ENCODE results near the gene PTGDS.
"Not testable (repeated sequence)": the region's sequence is repeated elsewhere in the genome, so short reads cannot be mapped to it uniquely, and the experiment has no call there.

The PTGDS gene

DNA sequence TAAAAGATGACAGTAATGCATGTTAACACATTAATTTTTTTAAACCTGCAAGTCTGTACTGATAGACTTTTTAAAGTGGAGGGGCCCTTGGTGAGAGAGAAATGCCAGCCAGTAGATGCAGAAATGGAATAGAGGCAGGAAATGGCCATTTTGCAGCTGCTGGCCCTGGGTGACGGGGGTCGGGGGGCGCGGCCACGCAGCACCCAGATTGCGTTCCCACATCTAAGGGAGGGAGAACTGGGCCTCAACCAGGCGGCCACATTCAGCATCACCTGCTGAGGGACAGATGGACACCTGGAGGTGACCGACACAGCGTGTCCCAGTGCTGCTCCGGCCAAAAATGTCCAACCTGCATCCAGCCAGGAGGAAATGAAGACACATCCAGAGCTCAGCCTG, 25.3 kb downstream of the PTGDS start:
- H3K36me3 ChIP-seq (ENCODE audit: control insufficient read depth, insufficient read depth, low read length), result no peaks in the 10 kb centered on the region
- H3K4me1 ChIP-seq (ENCODE audit: control insufficient read depth, insufficient read depth, low read length), result no peaks in the 10 kb centered on the region
- H3K27me3 ChIP-seq (ENCODE audit: control insufficient read depth, insufficient read depth, low read length), result no peaks in the 10 kb centered on the region
- H3K4me3 ChIP-seq (ENCODE audit: low read depth, low read length), result no peak overlapping the region
- H3K9me3 ChIP-seq (ENCODE audit: control insufficient read depth, insufficient read depth, low read length), result no peaks in the 10 kb centered on the region
- no peak overlapping the region for H3K9ac ChIP-seq (ENCODE audit: low read depth, low read length)

DNA sequence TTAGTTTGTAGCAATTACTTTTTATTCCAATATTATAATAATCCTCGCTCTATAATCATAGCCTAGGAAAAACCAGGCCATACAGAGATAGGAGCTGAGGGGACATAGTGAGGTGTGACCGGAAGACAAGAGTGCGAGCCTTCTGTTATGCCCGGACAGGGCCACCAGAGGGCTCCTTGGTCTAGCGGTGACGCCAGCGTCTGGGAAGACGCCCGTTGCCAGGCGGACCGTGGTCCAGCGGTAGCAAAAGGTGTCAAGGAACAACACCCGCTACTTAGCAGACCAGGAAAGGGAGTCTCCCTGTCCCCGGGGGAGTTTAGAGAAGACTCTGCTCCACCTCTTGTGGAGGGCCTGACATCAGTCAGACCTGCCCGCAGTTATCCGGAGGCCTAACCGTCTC, 27.0 kb downstream of the PTGDS start:
- not testable (repeated sequence) for H3K36me3 ChIP-seq (ENCODE audit: control insufficient read depth, insufficient read depth, low read length); H3K27me3 ChIP-seq (ENCODE audit: control insufficient read depth, insufficient read depth, low read length); H3K9ac ChIP-seq (ENCODE audit: low read depth, low read length); H3K4me3 ChIP-seq (ENCODE audit: low read depth, low read length); H3K4me1 ChIP-seq (ENCODE audit: control insufficient read depth, insufficient read depth, low read length); H3K9me3 ChIP-seq (ENCODE audit: control insufficient read depth, insufficient read depth, low read length)

DNA sequence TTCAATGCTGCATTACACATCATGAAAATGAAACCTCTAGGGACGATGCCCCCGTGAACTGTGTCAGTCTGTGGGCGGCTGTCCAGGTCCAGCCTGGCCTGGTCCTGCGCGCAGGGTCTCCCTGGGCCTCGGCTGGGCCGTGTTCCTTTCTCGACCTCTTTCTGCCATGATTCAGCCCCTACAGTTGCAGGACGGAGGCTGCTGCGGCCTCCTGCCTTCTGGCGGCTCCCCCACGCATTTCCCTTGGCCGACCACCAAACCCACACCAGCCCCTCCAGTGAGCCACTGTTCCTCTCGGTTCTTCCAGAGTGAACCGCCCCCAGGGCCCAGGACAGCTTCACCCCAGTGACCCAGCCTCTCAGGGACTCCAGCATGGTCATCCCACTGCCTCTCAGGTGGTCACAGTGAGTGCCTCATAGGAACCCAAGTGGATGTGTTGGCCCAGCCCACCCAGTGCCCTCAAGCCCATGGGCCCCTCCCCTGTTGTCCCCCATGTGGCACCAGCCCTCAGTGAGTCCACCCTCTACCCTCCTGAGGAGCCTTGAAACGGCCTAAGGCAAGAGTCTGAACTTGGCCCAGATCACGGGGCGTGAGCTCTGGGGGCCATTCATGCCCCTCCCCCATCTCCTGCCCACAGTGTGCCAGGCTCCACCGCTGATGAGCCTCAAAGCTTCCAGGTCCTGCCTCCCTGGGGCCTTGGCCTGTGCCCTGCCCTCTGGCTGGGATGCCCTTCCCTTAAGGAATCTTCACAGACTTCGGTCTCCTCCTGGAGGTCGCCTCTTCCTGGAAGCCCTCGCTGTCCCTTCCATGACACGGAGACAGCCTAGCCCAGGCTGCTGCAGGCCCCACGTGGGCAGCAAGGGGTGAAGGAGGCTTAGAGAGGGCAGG, 29.1 kb downstream of the PTGDS start:
- Histone ChIP-seq H3K9ac (ENCODE audit: low read depth, low read length) (no peak overlapping the region), H3K4me1 (ENCODE audit: control insufficient read depth, insufficient read depth, low read length) (no peaks in the 10 kb centered on the region), H3K9me3 (ENCODE audit: control insufficient read depth, insufficient read depth, low read length) (no peaks in the 10 kb centered on the region), H3K36me3 (ENCODE audit: control insufficient read depth, insufficient read depth, low read length) (peaks cover 3% of the 10 kb centered on the region), H3K4me3 (ENCODE audit: low read depth, low read length) (no peak overlapping the region), H3K27me3 (ENCODE audit: control insufficient read depth, insufficient read depth, low read length) (no peaks in the 10 kb centered on the region)

DNA sequence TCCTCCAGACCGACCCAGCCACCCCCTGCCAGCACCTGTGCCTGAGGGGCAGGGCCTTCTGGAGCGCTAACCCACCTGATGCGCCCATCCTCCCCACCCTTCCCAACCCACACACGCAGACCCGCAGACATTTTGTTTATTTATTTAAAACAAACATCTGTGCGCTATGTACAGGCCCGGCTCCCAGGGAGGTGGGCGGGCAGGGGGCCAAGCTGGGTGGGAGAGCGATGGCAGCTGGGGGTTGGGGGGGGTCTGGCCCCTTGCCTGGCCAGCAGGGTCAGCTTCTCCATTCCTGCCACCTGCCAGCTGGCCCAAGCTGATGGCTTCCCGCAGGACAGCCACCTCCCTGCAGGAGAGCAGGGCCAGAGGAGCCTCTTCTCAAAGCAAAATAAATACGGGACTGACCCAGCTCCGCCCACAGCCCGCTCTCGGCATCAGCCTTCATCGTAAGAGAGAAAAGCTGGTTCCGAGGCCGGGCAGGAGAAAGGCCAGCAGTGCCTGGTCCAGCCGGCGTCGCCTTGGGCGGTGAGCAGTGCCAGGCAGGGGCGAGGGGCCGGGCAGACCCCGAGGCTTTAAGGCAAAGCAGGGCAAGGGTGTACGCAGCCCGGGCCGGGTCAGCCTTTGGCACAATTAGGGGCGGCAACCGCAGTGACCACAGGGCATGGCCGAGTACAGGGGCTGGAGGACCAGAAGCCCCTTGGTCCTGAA, 30.0 kb downstream of the PTGDS start:
- H3K4me3 ChIP-seq (ENCODE audit: low read depth, low read length), result no peak overlapping the region
- H3K36me3 ChIP-seq (ENCODE audit: control insufficient read depth, insufficient read depth, low read length), result peaks cover 6% of the 10 kb centered on the region
- no peaks in the 10 kb centered on the region for H3K4me1 ChIP-seq (ENCODE audit: control insufficient read depth, insufficient read depth, low read length)
- no peak overlapping the region for H3K9ac ChIP-seq (ENCODE audit: low read depth, low read length)
- H3K9me3 ChIP-seq (ENCODE audit: control insufficient read depth, insufficient read depth, low read length), result no peaks in the 10 kb centered on the region
- no peaks in the 10 kb centered on the region for H3K27me3 ChIP-seq (ENCODE audit: control insufficient read depth, insufficient read depth, low read length)

DNA sequence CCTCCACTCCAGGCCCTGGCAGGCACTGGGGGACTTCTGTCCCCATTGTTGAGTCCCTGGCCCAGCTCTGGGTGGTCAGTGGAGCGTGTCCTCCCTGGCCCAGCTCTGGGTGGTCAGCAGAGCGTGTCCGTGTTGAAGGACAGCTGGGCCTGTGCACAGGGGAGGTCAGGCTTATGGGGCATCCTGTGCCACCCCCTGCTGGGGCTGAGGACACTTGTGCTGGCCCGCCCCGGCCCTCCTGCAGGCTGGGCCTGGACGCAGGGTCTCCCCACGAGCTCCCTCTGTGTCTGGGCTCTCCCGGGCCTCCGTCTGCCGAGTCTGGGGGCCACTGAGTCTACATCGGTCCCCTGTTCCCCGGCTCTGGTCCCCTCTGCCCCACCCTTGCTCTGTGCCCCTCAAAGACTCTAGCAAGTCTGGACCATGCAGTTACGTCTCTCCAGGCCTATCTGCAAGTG, 30.5 kb downstream of the PTGDS start:
- H3K9me3 ChIP-seq (ENCODE audit: control insufficient read depth, insufficient read depth, low read length), result no peaks in the 10 kb centered on the region
- peaks cover 6% of the 10 kb centered on the region for H3K36me3 ChIP-seq (ENCODE audit: control insufficient read depth, insufficient read depth, low read length)
- H3K4me1 ChIP-seq (ENCODE audit: control insufficient read depth, insufficient read depth, low read length), result no peaks in the 10 kb centered on the region
- no peaks in the 10 kb centered on the region for H3K27me3 ChIP-seq (ENCODE audit: control insufficient read depth, insufficient read depth, low read length)
- H3K4me3 ChIP-seq (ENCODE audit: low read depth, low read length), result no peak overlapping the region
- H3K9ac ChIP-seq (ENCODE audit: low read depth, low read length), result no peak overlapping the region

DNA sequence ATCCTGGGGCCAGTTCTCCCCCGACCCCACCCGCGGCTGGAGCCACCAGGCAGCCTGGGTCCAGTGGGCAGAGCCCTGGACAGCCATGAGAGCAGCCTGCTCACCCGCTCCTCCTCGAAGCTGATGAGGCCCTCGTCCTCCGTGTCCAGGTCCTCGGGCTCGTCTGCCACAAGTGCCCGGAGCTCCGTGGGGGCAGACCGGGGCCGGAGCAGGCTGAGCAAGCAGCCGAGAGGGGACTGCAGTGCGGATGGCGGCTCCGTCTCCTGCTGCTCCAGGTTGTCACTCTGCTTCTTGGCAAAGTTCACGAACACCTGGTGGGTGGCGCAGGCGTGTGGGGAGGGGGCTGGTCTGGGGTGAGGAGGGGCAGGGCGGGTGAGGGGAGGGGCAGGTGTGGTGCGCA, 31.0 kb downstream of the PTGDS start:
- peaks cover 6% of the 10 kb centered on the region for H3K36me3 ChIP-seq (ENCODE audit: control insufficient read depth, insufficient read depth, low read length)
- H3K9ac ChIP-seq (ENCODE audit: low read depth, low read length), result no peak overlapping the region
- no peak overlapping the region for H3K4me3 ChIP-seq (ENCODE audit: low read depth, low read length)
- no peaks in the 10 kb centered on the region for H3K27me3 ChIP-seq (ENCODE audit: control insufficient read depth, insufficient read depth, low read length)
- no peaks in the 10 kb centered on the region for H3K9me3 ChIP-seq (ENCODE audit: control insufficient read depth, insufficient read depth, low read length)
- no peaks in the 10 kb centered on the region for H3K4me1 ChIP-seq (ENCODE audit: control insufficient read depth, insufficient read depth, low read length)

DNA sequence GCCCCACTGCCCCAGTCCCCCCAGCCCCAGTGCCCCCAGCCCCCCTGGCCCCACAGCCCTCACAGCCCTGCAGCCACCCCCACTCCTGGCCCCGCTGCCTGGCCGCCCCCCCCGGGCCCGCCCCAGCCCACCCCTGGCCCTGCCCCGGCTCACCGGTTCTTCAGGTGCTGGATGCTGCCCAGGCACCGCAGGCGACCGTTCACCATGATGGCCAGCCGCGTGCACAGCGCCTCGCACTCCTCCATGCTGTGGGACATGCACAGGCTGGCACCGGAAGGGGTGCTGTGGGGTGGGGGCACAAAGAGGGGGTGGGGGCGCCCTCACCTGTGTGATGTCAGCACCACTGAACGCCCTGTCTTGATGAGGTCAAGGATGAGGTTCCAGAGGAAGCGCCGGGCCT, 31.9 kb downstream of the PTGDS start:
- H3K9ac ChIP-seq (ENCODE audit: low read depth, low read length), result no peak overlapping the region
- H3K4me1 ChIP-seq (ENCODE audit: control insufficient read depth, insufficient read depth, low read length), result no peaks in the 10 kb centered on the region
- peaks cover 6% of the 10 kb centered on the region for H3K36me3 ChIP-seq (ENCODE audit: control insufficient read depth, insufficient read depth, low read length)
- no peaks in the 10 kb centered on the region for H3K27me3 ChIP-seq (ENCODE audit: control insufficient read depth, insufficient read depth, low read length)
- H3K9me3 ChIP-seq (ENCODE audit: control insufficient read depth, insufficient read depth, low read length), result no peaks in the 10 kb centered on the region
- no peak overlapping the region for H3K4me3 ChIP-seq (ENCODE audit: low read depth, low read length)

DNA sequence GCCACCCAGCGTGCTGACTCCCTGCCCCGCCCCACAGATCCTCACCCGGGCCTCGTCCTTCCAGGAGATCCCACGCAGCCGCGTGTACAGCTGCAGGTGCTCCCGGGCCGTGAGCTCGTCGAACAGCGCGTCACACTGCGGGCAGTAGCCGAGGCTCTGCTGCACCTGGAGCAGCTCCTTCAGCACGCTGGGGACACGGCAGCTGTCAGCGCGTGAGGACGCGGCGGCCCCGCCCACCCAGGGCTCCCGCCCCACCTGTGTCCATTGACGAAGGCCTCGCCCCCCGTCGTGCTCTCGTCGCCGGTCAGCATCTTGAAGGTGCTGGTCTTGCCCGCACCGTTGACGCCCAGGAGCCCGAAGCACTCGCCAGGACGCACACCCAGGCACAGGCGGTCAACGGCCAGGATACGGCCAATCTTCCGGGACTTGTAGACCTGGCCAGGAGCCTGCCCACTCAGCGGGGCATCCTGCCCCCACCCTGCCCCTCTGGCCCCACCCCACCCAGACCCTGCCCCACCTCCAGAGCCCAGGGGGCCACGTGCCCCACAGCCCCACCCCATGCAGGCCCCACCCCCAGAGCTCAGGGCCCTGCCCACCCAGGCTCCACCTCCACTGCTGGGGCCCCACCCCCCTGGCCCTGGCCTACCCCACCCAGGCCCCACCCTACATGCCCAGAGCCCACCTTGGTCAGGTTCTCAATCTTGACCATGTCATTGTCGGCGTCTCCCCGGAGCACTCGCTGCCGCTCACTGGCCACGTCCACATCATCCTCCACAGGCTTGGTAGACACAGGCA, 32.8 kb downstream of the PTGDS start:
- Histone ChIP-seq H3K27me3 (ENCODE audit: control insufficient read depth, insufficient read depth, low read length) (no peaks in the 10 kb centered on the region), H3K36me3 (ENCODE audit: control insufficient read depth, insufficient read depth, low read length) (peaks cover 6% of the 10 kb centered on the region), H3K4me1 (ENCODE audit: control insufficient read depth, insufficient read depth, low read length) (no peaks in the 10 kb centered on the region), H3K9ac (ENCODE audit: low read depth, low read length) (no peak overlapping the region), H3K9me3 (ENCODE audit: control insufficient read depth, insufficient read depth, low read length) (no peaks in the 10 kb centered on the region), H3K4me3 (ENCODE audit: low read depth, low read length) (no peak overlapping the region)

DNA sequence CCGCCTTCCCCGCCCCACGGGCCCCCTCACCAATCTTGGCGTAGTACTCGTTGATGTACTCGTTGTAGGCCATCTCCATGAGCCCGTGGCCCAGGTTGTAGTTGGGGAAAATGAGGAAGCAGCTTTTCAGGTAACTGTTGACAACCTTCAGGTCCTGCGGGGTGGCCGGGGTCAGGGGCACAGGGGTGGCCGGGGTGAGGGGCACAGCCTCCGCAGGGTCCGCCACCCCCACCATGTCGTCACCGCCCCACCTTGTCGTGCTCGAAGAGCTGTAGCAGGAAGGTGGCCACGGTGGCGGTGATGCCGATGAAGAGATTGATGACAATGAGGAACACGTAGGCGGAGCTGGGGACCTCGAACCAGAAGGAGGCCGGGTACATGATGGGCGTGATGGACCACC, 33.9 kb downstream of the PTGDS start:
- no peak overlapping the region for H3K4me3 ChIP-seq (ENCODE audit: low read depth, low read length)
- H3K36me3 ChIP-seq (ENCODE audit: control insufficient read depth, insufficient read depth, low read length), result peaks cover 6% of the 10 kb centered on the region
- H3K9ac ChIP-seq (ENCODE audit: low read depth, low read length), result no peak overlapping the region
- H3K4me1 ChIP-seq (ENCODE audit: control insufficient read depth, insufficient read depth, low read length), result no peaks in the 10 kb centered on the region
- H3K9me3 ChIP-seq (ENCODE audit: control insufficient read depth, insufficient read depth, low read length), result no peaks in the 10 kb centered on the region
- no peaks in the 10 kb centered on the region for H3K27me3 ChIP-seq (ENCODE audit: control insufficient read depth, insufficient read depth, low read length)

DNA sequence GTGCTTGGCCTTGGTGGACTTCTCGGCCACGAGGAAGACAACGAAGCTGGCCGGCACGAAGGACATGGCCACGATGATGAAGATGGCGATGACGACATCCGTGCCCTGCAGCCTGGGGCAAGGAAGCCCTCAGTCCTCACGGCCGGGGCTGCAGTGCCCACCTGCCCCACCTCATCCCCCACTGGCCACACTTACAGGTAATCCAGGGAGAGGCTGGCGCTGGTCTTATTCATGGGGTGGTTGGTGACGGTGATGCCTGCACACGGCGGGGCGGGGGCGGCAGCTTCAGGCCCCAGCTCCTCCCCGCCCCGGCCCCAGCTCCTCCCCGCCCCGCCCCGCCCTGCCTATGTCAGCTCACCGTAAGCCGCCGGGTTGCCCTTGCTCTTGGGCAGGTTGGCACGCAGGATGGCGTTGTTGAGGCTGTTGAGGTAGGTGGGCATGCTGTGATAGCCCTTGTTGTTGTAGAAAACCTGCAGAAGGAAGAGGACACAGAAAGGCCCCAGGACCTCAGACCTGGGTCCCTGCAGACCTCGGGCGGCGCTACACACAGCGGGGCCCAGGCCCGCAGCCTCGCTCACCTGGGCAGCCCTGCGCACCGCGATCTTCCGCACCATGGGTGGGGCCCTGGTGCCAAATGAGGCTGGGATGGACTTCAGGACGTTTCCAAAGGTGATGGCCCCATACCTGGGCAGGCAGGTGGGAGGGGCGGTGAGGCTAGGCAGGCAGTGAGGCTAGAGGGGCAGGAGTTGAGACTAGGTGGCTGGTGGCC, 34.8 kb downstream of the PTGDS start:
- Histone ChIP-seq H3K9me3 (ENCODE audit: control insufficient read depth, insufficient read depth, low read length) (no peaks in the 10 kb centered on the region), H3K4me3 (ENCODE audit: low read depth, low read length) (no peak overlapping the region), H3K27me3 (ENCODE audit: control insufficient read depth, insufficient read depth, low read length) (no peaks in the 10 kb centered on the region), H3K36me3 (ENCODE audit: control insufficient read depth, insufficient read depth, low read length) (peaks cover 6% of the 10 kb centered on the region), H3K4me1 (ENCODE audit: control insufficient read depth, insufficient read depth, low read length) (no peaks in the 10 kb centered on the region), H3K9ac (ENCODE audit: low read depth, low read length) (no peak overlapping the region)
